ENCODE measurements around the gene RNF181. TPM values are rescaled to one million over a fixed set of nuclear protein-coding genes. Genes with fewer than 3 reads are reported as not detected.

Gene RNF181
- total and polyA plus RNA-seq, 2 of the 13 experiments (the other 11 are each of a cell fraction or from before 2014, with no cell fraction given): 224 to 578 TPM

- TF ChIP-seq, protein P1, sequence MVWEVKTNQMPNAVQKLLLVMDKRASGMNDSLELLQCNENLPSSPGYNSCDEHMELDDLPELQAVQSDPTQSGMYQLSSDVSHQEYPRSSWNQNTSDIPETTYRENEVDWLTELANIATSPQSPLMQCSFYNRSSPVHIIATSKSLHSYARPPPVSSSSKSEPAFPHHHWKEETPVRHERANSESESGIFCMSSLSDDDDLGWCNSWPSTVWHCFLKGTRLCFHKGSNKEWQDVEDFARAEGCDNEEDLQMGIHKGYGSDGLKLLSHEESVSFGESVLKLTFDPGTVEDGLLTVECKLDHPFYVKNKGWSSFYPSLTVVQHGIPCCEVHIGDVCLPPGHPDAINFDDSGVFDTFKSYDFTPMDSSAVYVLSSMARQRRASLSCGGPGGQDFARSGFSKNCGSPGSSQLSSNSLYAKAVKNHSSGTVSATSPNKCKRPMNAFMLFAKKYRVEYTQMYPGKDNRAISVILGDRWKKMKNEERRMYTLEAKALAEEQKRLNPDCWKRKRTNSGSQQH (CRISPR knock-in tag; IDR thresholded peaks at IDR 0.05; ENCODE audit: low read depth): no peak; the same call in 1 of the 2 replicates
- TF ChIP-seq RXRA (CRISPR knock-in tag; IDR thresholded peaks at IDR 0.05) (peak; percentile 96), SRSF9 (IDR thresholded peaks at IDR 0.05; ENCODE audit: borderline replicate concordance, insufficient read depth, low read depth, low read length, poor library complexity, severe bottlenecking) (no peak), CEBPZ (IDR thresholded peaks at IDR 0.05; ENCODE audit: low read length) (no peak), ZNF142 (CRISPR knock-in tag; IDR thresholded peaks at IDR 0.05) (no peak), EED (CRISPR knock-in tag; IDR thresholded peaks at IDR 0.05) (peak; percentile 19; the same call in 1 of the 2 replicates), ZNF780A (CRISPR knock-in tag; IDR thresholded peaks at IDR 0.05) (no peak), ZNF367 (CRISPR knock-in tag; IDR thresholded peaks at IDR 0.05; ENCODE audit: borderline replicate concordance) (no peak), JUN (CRISPR knock-in tag; IDR thresholded peaks at IDR 0.05) (peak; percentile 94), ZNF614 (CRISPR knock-in tag; IDR thresholded peaks at IDR 0.05; ENCODE audit: borderline replicate concordance) (peak; percentile 94), RBAK (CRISPR knock-in tag; IDR thresholded peaks at IDR 0.05) (no peak), ZNF33B (CRISPR knock-in tag; IDR thresholded peaks at IDR 0.05) (no peak)
- TF ChIP-seq, protein P2, sequence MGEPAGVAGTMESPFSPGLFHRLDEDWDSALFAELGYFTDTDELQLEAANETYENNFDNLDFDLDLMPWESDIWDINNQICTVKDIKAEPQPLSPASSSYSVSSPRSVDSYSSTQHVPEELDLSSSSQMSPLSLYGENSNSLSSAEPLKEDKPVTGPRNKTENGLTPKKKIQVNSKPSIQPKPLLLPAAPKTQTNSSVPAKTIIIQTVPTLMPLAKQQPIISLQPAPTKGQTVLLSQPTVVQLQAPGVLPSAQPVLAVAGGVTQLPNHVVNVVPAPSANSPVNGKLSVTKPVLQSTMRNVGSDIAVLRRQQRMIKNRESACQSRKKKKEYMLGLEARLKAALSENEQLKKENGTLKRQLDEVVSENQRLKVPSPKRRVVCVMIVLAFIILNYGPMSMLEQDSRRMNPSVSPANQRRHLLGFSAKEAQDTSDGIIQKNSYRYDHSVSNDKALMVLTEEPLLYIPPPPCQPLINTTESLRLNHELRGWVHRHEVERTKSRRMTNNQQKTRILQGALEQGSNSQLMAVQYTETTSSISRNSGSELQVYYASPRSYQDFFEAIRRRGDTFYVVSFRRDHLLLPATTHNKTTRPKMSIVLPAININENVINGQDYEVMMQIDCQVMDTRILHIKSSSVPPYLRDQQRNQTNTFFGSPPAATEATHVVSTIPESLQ (CRISPR knock-in tag; conservative IDR thresholded peaks at IDR 0.05): no peak
- TF ChIP-seq, protein P3, sequence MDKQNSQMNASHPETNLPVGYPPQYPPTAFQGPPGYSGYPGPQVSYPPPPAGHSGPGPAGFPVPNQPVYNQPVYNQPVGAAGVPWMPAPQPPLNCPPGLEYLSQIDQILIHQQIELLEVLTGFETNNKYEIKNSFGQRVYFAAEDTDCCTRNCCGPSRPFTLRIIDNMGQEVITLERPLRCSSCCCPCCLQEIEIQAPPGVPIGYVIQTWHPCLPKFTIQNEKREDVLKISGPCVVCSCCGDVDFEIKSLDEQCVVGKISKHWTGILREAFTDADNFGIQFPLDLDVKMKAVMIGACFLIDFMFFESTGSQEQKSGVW (CRISPR knock-in tag; IDR thresholded peaks at IDR 0.05; ENCODE audit: borderline replicate concordance): no peak
These were observed 10.4 kb upstream of the RNF181 start (continued) for GRCh38 chr2:85584857-85585780.
